A549 treated with AZD2906 at 1 μM for 4 hours (cell line): ENCODE measurements around the gene LHB. TPM values are rescaled to one million over a fixed set of nuclear protein-coding genes. Genes with fewer than 3 reads are reported as not detected.

Source experiments
- total RNA-seq: library from RNA; stranded (reverse); fragments of 200-300 nt; extraction: Qiagen RNA extraction; gene quantifications from 5 replicates; pipeline ENCODE4 v1.2.3, GENCODE V29; 2022

The LHB gene
- total RNA-seq = not detected in 5 replicates

DNA sequence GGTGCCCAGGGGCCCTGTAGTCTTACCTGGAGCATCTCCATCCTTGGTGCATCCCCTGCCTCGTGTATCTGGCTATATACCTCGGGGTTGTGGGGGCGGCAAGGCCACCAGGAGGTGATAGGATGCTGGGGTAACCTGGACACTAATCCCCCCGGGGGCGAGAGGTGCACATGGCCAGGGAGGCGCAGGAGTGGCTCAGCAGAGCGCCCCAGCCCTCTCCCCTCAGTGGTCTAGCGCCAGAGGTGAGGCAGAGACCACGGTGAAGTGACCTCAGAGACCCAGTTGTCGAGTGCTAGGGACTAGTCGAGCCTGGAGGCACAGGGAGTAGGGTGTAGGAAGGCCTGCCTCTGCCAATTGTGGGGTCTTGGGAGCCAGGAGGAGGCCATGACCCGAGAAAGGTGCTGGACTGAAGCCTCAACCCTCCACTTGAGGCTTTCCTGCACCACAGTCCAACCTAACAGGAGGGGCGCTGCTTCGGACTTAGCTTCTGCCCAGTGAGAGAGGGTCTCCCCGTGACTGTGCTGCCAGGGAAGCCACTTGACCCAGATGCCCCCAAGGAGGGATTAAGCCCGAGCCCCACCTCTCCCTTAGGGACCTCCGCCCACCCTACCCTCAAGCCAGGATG lies at the start of gene LHB:
LHB (minus strand) TSS at position 51 of the 625 bp plus-strand sequence; CDS start at position 41, 10 bp downstream.

GRCh38 chr19:49064768-49065611 lies 48.1 kb upstream of the LHB start, which contains the start of gene NTF4:
NTF4 (minus strand) TSS chr19:49064818; CDS start chr19:49061997, 2,821 bp downstream.

DNA sequence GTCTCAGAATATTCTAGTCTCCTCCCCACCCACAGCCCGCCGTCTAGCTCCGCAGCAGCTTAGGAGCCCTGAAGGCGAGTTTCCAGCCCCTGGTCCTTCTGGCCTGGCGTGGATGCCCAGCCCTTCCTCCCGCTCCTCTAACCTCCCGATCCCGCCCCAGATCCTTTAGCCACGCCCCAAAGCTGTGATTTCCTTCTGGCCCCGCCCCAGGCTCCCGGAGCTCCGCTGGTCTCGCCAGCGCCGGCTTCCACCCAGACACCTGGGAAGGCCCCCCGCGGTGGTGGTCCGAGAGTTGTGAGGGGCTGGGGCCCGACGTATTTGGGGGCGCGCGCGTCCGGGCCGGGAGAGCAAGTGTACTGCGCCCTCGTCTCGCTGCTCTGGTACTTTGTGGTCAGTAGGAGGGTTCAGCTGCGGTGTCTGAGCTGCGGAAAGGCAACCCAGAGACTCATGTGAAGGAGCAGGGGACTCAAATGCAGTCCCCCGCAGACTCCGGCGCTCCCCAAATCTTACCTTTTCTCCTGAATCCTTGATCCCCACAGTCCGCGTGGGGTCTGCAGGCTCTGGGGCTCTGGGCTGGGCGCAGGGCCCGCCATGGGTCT lies 40.8 kb upstream of the LHB start, which contains the start of gene CGB7:
CGB7 (minus strand) TSS at position 114 of the 599 bp plus-strand sequence. CDS start 2,374 bp downstream, outside the sequence.

DNA sequence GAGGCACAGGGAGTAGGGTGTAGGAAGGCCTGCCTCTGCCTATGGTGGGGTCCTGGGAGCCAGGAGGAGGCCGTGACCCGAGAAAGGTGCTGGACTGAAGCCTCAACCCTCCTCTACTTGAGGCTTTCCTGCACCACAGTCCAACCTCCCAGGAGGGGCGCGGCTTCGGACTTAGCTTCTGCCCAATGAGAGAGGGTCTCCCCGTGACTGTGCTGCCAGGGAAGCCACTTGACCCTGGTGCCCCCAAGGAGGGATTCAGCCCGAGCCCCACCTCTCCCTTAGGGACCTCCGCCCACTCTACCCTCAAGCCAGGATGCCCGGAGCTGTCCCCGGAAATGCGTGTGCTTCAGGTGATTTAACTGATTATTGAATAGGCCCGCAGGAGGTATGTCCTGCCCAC lies 32.1 kb upstream of the LHB start, which contains the start of gene CGB8:
CGB8 (minus strand) TSS at position 101 of the 400 bp plus-strand sequence. CDS start 372 bp downstream, outside the sequence.

GRCh38 chr19:49043548-49043947 lies 26.7 kb upstream of the LHB start, which contains the start of gene CGB5:
CGB5 (plus strand) TSS chr19:49043848; CDS start chr19:49044210, 362 bp downstream.

DNA sequence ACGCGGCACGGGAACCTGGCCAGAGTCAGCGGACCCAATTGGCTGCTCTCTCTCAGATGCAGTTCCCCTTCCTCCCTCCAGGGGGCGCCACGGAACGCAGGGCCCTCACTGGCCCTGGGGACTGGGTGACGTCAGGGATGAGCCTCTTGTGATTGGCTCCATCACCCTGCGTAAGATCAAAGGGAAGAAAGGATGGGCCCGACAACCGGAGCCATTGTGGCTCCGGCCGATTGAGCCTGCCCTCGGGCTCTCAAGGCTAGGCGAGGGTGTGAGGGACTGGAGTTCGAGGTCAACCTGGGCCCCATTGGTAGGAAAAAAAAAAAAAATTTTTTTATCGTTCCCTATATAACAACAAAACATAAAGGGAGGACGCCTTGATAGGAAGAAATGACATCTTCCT lies 19.9 kb upstream of the LHB start, which contains the start of gene CGB1:
CGB1 (minus strand) TSS at position 81 of the 400 bp plus-strand sequence. CDS start 184 bp downstream, outside the sequence.

DNA sequence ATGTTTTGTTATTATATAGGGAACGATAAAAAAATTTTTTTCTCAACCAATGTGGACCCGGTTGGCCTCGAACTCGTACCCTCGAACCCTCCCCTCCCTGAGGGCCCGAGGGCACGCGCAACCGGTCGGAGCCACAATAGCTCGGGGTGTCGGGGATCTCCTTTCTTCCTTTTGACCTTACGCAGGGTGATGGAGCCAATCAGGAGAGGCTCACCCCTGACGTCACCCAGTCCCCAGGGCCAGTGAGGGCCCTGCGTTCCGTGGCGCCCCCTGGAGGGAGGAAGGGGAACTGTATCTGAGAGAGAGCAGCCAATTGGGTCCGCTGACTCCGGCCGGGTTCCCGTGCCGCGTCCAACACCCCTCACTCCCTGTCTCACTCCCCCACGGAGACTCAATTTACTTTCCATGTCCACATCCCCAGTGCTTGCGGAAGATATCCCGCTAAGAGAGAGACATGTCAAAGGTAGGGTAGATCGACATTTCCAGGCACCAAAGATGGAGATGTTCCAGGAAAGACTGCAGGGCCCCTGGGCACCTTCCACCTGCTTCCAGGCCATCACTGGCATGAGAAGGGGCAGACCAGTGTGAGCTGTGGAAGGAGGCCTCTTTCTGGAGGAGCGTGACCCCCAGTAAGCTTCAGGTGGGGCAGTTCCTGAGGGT lies 14.9 kb upstream of the LHB start, which contains the start of gene CGB2:
CGB2 (plus strand) TSS at position 249 of the 660 bp plus-strand sequence; CDS start at position 455, 206 bp downstream.

DNA sequence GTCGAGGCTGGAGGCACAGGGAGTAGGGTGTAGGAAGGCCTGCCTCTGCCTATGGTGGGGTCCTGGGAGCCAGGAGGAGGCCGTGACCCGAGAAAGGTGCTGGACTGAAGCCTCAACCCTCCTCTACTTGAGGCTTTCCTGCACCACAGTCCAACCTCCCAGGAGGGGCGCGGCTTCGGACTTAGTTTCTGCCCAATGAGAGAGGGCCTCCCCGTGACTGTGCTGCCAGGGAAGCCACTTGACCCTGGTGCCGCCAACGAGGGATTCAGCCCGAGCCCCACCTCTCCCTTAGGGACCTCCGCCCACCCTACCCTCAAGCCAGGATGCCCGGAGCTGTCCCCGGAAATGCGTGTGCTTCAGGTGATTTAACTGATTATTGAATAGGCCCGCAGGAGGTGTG lies 7.3 kb upstream of the LHB start, which contains the start of gene CGB3:
CGB3 (minus strand) TSS at position 101 of the 400 bp plus-strand sequence. CDS start 362 bp downstream, outside the sequence.

DNA sequence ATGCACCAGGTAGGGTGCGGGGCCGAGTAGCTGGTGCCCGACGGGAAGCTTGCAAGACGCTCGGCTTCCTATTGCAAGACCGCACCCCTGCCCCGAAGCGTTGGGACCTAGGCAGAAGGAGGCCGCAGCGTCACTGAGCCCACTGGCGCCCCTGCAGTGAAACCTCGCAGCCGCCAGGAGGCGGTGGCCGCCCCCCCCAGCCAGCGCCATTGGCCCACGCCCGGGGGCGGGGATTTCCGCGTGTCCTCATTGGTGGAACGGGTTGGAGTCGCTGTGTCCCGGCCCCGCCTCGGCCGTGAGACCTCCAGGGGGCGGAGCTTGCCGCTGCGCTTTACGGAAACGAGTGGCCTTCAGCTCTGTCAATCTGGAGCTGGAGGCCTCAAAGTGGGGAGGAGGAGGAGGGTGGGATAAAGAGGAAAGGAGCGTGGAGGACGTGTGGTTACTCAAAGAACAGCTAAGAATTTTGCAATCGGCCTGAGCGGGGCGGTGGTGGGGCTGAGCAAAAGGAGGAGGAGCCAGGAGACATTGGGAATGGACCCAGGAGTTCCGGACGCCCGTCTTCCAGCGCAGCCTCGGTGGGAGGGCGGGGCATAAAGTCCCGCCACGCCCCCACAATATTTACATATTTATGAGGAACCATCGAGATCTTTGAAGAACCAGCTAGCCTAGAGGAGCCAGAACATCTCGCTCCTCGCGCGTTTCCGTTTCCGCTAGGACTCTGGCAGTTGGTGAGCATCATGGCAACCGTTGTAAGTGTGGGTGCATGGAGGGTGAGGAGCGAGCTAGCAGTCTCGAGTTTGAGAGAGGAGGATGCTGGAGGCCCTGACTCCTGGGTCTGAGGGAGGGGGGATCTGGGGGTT lies 23.5 kb downstream of the LHB start, which contains the start of the genes GYS1 and RUVBL2:
GYS1 (minus strand) TSS at position 135 of the 860 bp plus-strand sequence. CDS start 197 bp downstream, outside the sequence.
RUVBL2 (plus strand) TSS at position 713 of the 860 bp plus-strand sequence; CDS start at position 738, 25 bp downstream.

Other genes starting within 250 kb of the LHB start
- gene BCAT2, start 206.1 kb downstream of the LHB start, total RNA-seq = 51.3 to 63.4 TPM (median 60.9 TPM) in 5 replicates
- 12.4 to 16.1 TPM (median 13.9 TPM) in 5 replicates for gene HSD17B14, start 180.6 kb downstream of the LHB start, total RNA-seq
- 1.2 to 1.6 TPM (median 1.4 TPM) in 5 replicates for gene PLEKHA4, start 148.5 kb downstream of the LHB start, total RNA-seq
- 79.7 to 121 TPM (median 92.8 TPM) in 5 replicates for gene PPP1R15A, start 144.7 kb downstream of the LHB start, total RNA-seq
- gene TULP2, start 118.3 kb downstream of the LHB start, total RNA-seq = not detected in 5 replicates
- gene NUCB1, start 116.8 kb downstream of the LHB start, total RNA-seq = 206 to 233 TPM (median 208 TPM) in 5 replicates
- gene DHDH, start 83.4 kb downstream of the LHB start, total RNA-seq = 0.87 to 1.6 TPM (median 1.3 TPM) in 5 replicates
- 283 to 383 TPM (median 335 TPM) in 5 replicates for gene BAX, start 62.2 kb downstream of the LHB start, total RNA-seq
- 16,772 to 23,411 TPM (median 18,179 TPM) in 5 replicates for gene FTL, start 51.8 kb downstream of the LHB start, total RNA-seq
- gene GYS1, start 23.8 kb downstream of the LHB start, total RNA-seq = 17.8 to 21.9 TPM (median 19.9 TPM) in 5 replicates
- 221 to 248 TPM (median 236 TPM) in 5 replicates for gene RUVBL2, start 23.2 kb downstream of the LHB start, total RNA-seq
- not detected in 5 replicates for gene CGB3, start 7.2 kb upstream of the LHB start, total RNA-seq
- 0.09 to 0.21 TPM (median 0.21 TPM) in 3 of 5 replicates, not detected in the others for gene CGB2, start 14.8 kb upstream of the LHB start, total RNA-seq
- gene CGB1, start 19.8 kb upstream of the LHB start, total RNA-seq = not detected in 5 replicates
- gene CGB5, start 26.8 kb upstream of the LHB start, total RNA-seq = 0.52 to 1.0 TPM (median 0.68 TPM) in 5 replicates
- 1.6 to 3.0 TPM (median 2.6 TPM) in 5 replicates for gene CGB8, start 32.0 kb upstream of the LHB start, total RNA-seq
- 0.32 to 0.76 TPM (median 0.42 TPM) in 5 replicates for gene CGB7, start 40.7 kb upstream of the LHB start, total RNA-seq
- 0.29 to 0.78 TPM (median 0.66 TPM) in 5 replicates for gene NTF4, start 47.7 kb upstream of the LHB start, total RNA-seq
- gene KCNA7, start 55.6 kb upstream of the LHB start, total RNA-seq = 0.01 to 0.02 TPM in 2 of 5 replicates, not detected in the others
- gene SNRNP70, start 68.4 kb upstream of the LHB start, total RNA-seq = 311 to 342 TPM (median 330 TPM) in 5 replicates
- 5.1 to 9.9 TPM (median 7.0 TPM) in 5 replicates for gene LIN7B, start 97.3 kb upstream of the LHB start, total RNA-seq
- gene C19orf73, start 102.1 kb upstream of the LHB start, total RNA-seq = 0.91 to 2.0 TPM (median 1.6 TPM) in 5 replicates
- 4.8 to 8.8 TPM (median 7.2 TPM) in 5 replicates for gene PPFIA3, start 102.5 kb upstream of the LHB start, total RNA-seq
- 0.05 TPM in 1 of 5 replicates, not detected in the others for gene HRC, start 138.3 kb upstream of the LHB start, total RNA-seq
- gene TRPM4, start 140.7 kb upstream of the LHB start, total RNA-seq = 7.3 to 10.2 TPM (median 9.0 TPM) in 5 replicates